Measurements from ENCODE around the gene DBX1. TPM values are rescaled to one million over a fixed set of nuclear protein-coding genes. Genes with fewer than 3 reads are reported as not detected.

DBX1 gene
- total and polyA plus RNA-seq, 2 of the 13 experiments (the other 11 are each of a cell fraction or from before 2014, with no cell fraction given): not detected

GRCh38 chr11:20203831-20204230, 43.6 kb upstream of the DBX1 start:
- Histone ChIP-seq H3K27ac (ENCODE audit: extremely low read length, insufficient read depth, low read length) (no peak overlapping the region), H3K36me3 (replicated peaks in 1 of 2; ENCODE audit: control insufficient read depth in 1 of 2, insufficient read depth in 2 of 2, low read length in 2 of 2) (no peaks in the 10 kb centered on the region), H3K27me3 (ENCODE audit: control insufficient read depth in 1 of 2, insufficient read depth in 2 of 2, low read length in 2 of 2) (peaks cover 4 to 43% of the 10 kb centered on the region in 2 experiments), H3K9me3 (ENCODE audit: low read length) (no peaks in the 10 kb centered on the region), H4K20me1 (ENCODE audit: insufficient read depth, low read length) (no peaks in the 10 kb centered on the region), H2AFZ (ENCODE audit: low read length) (no peak overlapping the region), H3K79me2 (ENCODE audit: insufficient read depth, low read length) (no peaks in the 10 kb centered on the region), H3K9ac (ENCODE audit: insufficient read depth, low read depth, low read length) (no peak overlapping the region), H3K4me2 (ENCODE audit: low read depth, low read length) (no peak overlapping the region), H3K4me3 (replicated peaks in 1 of 3; ENCODE audit: insufficient read depth in 1 of 3, low read depth in 2 of 3, low read length in 3 of 3) (no peak overlapping the region), H3K4me1 (ENCODE audit: insufficient read depth, low read length) (no peaks in the 10 kb centered on the region)
- no TSS peak for BruUV-seq (replicated peaks)
- TF ChIP-seq ZFX (CRISPR knock-in tag; IDR thresholded peaks at IDR 0.05; ENCODE audit: low read depth) (no peak), ZNF260 (CRISPR knock-in tag; IDR thresholded peaks at IDR 0.05; ENCODE audit: borderline replicate concordance, low read depth) (no peak), RFX3 (CRISPR knock-in tag; IDR thresholded peaks at IDR 0.05) (no peak), SYNCRIP (IDR thresholded peaks at IDR 0.05; ENCODE audit: insufficient read depth, low read depth, low read length) (no peak), KDM5B (CRISPR knock-in tag; IDR thresholded peaks at IDR 0.05; ENCODE audit: borderline replicate concordance) (no peak), ZSCAN9 (CRISPR knock-in tag; IDR thresholded peaks at IDR 0.05; ENCODE audit: borderline replicate concordance) (no peak), ZNF83 (CRISPR knock-in tag; IDR thresholded peaks at IDR 0.05; ENCODE audit: borderline replicate concordance) (no peak), CBX5 (CRISPR knock-in tag; IDR thresholded peaks at IDR 0.05; ENCODE audit: borderline replicate concordance) (no peak), ZGPAT (CRISPR knock-in tag; IDR thresholded peaks at IDR 0.05) (no peak), ZXDC (CRISPR knock-in tag; IDR thresholded peaks at IDR 0.05) (no peak)
- ChIA-PET CTCF (ENCODE audit: low intra/inter-chr PET ratio, low total read pairs) (no interaction called here), POLR2A (no interaction called here)
- intact Hi-C loops (cut with micrococcal nuclease; ENCODE audit: unreplicated experiment): no loop called here
- in situ Hi-C loops (cut with HindIII; ENCODE audit: extremely low pct_ligation_motif_present, low pct_unique_long_range_greater_than_20kb): no loop called here
- FAIRE-seq (no peak), DNase-seq (ENCODE audit: low spot score) (no peak), ATAC-seq (no peak)

Data from HepG2 (cell line).